OCI-LY3 (cell line): ENCODE data around the gene KLHL40.

Source experiments
- EZH2phosphoT487 ChIP-seq: fragments of 200-600 bp; shearing (Covaris generic); IDR thresholded peaks from 2 replicates; pipeline ENCODE4 v1.6.1; 2018; ENCODE audit warnings: antibody characterized with exemption, mixed run types, low read depth
- TF ChIP-seq, protein P1 (sequence below): fragments of 200-600, 300-600 bp; sonication (generic); IDR thresholded peaks from 2 replicates; pipeline ENCODE4 v1.5.1; 2014; ENCODE audit warnings: antibody characterized with exemption, low read length, low read depth

DNA sequence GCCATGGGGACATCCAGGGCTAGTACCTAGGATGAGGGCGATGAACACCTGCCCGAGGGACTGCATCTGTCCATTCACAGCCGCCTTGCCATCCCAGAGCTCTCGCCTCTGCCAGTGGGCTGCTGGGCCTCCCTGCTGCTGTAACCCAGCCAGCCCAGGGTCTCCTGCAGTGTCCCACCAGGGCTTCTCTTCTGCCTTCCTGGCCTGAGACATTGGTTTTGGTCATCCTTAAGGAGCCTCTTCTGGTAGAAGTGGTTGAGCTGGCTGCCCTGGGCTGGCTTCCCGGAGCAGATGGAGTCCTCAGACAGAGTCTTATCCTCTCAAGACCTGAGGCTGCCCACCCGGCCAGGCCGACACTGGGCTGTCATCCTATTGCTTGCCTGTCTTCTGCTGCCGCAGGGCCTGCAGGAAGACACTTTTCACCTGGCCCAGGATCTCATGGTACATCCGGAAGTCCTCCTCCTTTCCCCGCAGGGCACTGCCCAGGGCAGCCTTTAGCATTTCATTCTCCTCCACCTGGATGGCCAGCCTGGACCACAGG is 23.3 kb downstream of the KLHL40 start:
- TF ChIP-seq, protein P1, sequence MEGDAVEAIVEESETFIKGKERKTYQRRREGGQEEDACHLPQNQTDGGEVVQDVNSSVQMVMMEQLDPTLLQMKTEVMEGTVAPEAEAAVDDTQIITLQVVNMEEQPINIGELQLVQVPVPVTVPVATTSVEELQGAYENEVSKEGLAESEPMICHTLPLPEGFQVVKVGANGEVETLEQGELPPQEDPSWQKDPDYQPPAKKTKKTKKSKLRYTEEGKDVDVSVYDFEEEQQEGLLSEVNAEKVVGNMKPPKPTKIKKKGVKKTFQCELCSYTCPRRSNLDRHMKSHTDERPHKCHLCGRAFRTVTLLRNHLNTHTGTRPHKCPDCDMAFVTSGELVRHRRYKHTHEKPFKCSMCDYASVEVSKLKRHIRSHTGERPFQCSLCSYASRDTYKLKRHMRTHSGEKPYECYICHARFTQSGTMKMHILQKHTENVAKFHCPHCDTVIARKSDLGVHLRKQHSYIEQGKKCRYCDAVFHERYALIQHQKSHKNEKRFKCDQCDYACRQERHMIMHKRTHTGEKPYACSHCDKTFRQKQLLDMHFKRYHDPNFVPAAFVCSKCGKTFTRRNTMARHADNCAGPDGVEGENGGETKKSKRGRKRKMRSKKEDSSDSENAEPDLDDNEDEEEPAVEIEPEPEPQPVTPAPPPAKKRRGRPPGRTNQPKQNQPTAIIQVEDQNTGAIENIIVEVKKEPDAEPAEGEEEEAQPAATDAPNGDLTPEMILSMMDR: no peak
- no peak for TF ChIP-seq EZH2phosphoT487
